ENCODE results near the gene TMEM203.

GRCh38 chr9:137240841-137241489, 35.5 kb upstream of the TMEM203 start, which contains the start of gene TUBB4B:
- TF ChIP-seq CTCF (IDR thresholded peaks at IDR 0.05; ENCODE audit: low read length): no peak
- no peak for TF ChIP-seq EZH2 (optimal IDR thresholded peaks at IDR 0.05; ENCODE audit: low read depth, low read length)
